Nephron (organoid): ENCODE measurements around the gene TIMELESS.
A peak's percentile ranks its signal among the peaks of the same experiment; 100 is the strongest.
"Not testable (repeated sequence)": the region's sequence is repeated elsewhere in the genome, so short reads cannot be mapped to it uniquely, and the experiment has no call there.

Experiments
- H3K27ac Mint-ChIP-seq, 3 experiments: 2 replicates each; pipeline ENCODE4 v1.8.0; 2020; ENCODE audit warnings: mixed read lengths in 3 of 3, mild to moderate bottlenecking in 2 of 3, moderate library complexity in 1 of 3
- H3K27me3 Mint-ChIP-seq: 2 replicates; pipeline ENCODE4 v1.8.0; 2021; ENCODE audit warnings: low read depth, mild to moderate bottlenecking, moderate library complexity, mixed read lengths
- H3K36me3 Mint-ChIP-seq: 2 replicates; pipeline ENCODE4 v1.8.0; 2020; ENCODE audit warnings: low read depth, mixed read lengths
- H3K4me1 Mint-ChIP-seq: 2 replicates; pipeline ENCODE4 v1.8.0; 2020; ENCODE audit warnings: mixed read lengths
- H3K4me3 Mint-ChIP-seq, 3 experiments: 2 replicates each; pipeline ENCODE4 v1.8.0; 2020; ENCODE audit warnings: mild to moderate bottlenecking in 3 of 3, mixed read lengths in 3 of 3, moderate library complexity in 2 of 3
- H3K9me3 Mint-ChIP-seq: 2 replicates; pipeline ENCODE4 v1.8.0; 2020; ENCODE audit warnings: mixed read lengths
- CTCF ChIP-seq, 3 experiments: fragments of 200-600 bp; sonication (generic); IDR thresholded peaks; one replicate each; pipeline ENCODE4 v1.5.0; 2021; ENCODE audit warnings: antibody characterized with exemption in 3 of 3; ENCODE audit not compliant: unreplicated experiment in 3 of 3

TIMELESS gene

DNA sequence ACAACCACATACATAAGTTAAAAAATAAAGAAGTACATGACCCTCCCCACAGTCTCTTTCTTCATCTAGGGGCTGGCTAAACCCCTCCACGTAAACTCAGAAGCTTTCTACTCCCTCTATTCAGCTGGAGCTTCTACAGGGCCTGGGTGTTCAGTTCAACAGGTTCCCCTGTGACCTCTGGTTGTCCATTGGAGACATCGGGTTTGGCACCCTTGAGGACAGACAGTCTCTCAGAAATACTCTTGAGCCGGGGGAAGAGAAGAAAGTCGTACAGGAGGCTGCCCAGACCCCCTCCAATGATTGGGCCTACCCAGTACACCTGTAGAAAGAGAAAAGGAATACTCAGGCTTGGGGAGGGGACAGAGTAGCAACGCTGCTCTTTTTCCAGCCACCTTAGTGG, 1.9 kb upstream of the TIMELESS start:
- peaks cover 2% of the 10 kb centered on the region for H3K9me3 Mint-ChIP-seq
- H3K36me3 Mint-ChIP-seq: peaks cover 9% of the 10 kb centered on the region

GRCh38 chr12:56450241-56450640, 1.0 kb upstream of the TIMELESS start:
- Mint-ChIP-seq H3K9me3 (peaks cover 4% of the 10 kb centered on the region), H3K4me1 (peaks cover 39% of the 10 kb centered on the region), H3K27me3 (no peaks in the 10 kb centered on the region), H3K4me3 (peak overlapping the region; percentile 90 to 94 (median 92)), H3K27ac (peak overlapping the region; percentile 97 to 99 (median 99)), H3K36me3 (peaks cover 16% of the 10 kb centered on the region)
- no peak for TF ChIP-seq CTCF (IDR thresholded peaks at IDR 0.05; ENCODE audit: unreplicated experiment in 3 of 3)

More for the DNA sequence above, 1.9 kb upstream of the TIMELESS start:
- Mint-ChIP-seq H3K27me3 (no peaks in the 10 kb centered on the region), H3K4me1 (peaks cover 39% of the 10 kb centered on the region), H3K27ac (peak overlapping the region; percentile 61 to 99 (median 88)), H3K4me3 (peak overlapping the region; percentile 58 to 94 (median 92))
- no peak for TF ChIP-seq CTCF (IDR thresholded peaks at IDR 0.05; ENCODE audit: unreplicated experiment in 3 of 3)

GRCh38 chr12:56449622-56449984, 377 bp upstream of the TIMELESS start:
- Mint-ChIP-seq H3K27ac (peak overlapping the region; percentile 97 to 99 (median 99)), H3K4me1 (peaks cover 39% of the 10 kb centered on the region), H3K4me3 (peak overlapping the region; percentile 90 to 94 (median 92)), H3K9me3 (peaks cover 4% of the 10 kb centered on the region), H3K36me3 (peaks cover 20% of the 10 kb centered on the region), H3K27me3 (no peaks in the 10 kb centered on the region)
- no peak for TF ChIP-seq CTCF (IDR thresholded peaks at IDR 0.05; ENCODE audit: unreplicated experiment in 3 of 3)

- Mint-ChIP-seq H3K27ac (peak overlapping the region in 1 of 3 experiments; percentile 13), H3K9me3 (peaks cover 13% of the 10 kb centered on the region), H3K36me3 (peaks cover 42% of the 10 kb centered on the region)
- H3K27me3 Mint-ChIP-seq, H3K4me1 Mint-ChIP-seq, H3K4me3 Mint-ChIP-seq: not testable (repeated sequence)
Observed at GRCh38 chr12:56443208-56443607, 6.0 kb downstream of the TIMELESS start.

GRCh38 chr12:56437430-56438176, 11.6 kb downstream of the TIMELESS start:
- H3K9me3 Mint-ChIP-seq: no peaks in the 10 kb centered on the region
- TF ChIP-seq CTCF (IDR thresholded peaks at IDR 0.05; ENCODE audit: unreplicated experiment in 3 of 3): no peak
- H3K27ac Mint-ChIP-seq: peak overlapping the region in 2 of 3 experiments; percentile 2 to 13
- H3K27me3 Mint-ChIP-seq: no peaks in the 10 kb centered on the region
- no peak overlapping the region for H3K4me3 Mint-ChIP-seq
- H3K4me1 Mint-ChIP-seq: no peaks in the 10 kb centered on the region
- H3K36me3 Mint-ChIP-seq: peaks cover 10% of the 10 kb centered on the region

- no peak for TF ChIP-seq CTCF (IDR thresholded peaks at IDR 0.05; ENCODE audit: unreplicated experiment in 3 of 3)
- no peak overlapping the region for H3K4me3 Mint-ChIP-seq
- no peak overlapping the region for H3K27ac Mint-ChIP-seq
- H3K9me3 Mint-ChIP-seq: no peaks in the 10 kb centered on the region
- peaks cover 13% of the 10 kb centered on the region for H3K36me3 Mint-ChIP-seq
- no peaks in the 10 kb centered on the region for H3K4me1 Mint-ChIP-seq
- H3K27me3 Mint-ChIP-seq: no peaks in the 10 kb centered on the region
Observed at GRCh38 chr12:56434828-56435227, 14.4 kb downstream of the TIMELESS start.
